Liver (tissue), 3 donors: ENCODE data around the gene ARHGEF1.

Experiments
- RAD21 ChIP-seq, 2 donors: IDR thresholded peaks; 2 replicates each; pipeline ENCODE4 v1.6.1; 2016; ENCODE audit warnings: antibody characterized with exemption in 2 of 2, mild to moderate bottlenecking in 2 of 2
- SP1 ChIP-seq: IDR thresholded peaks from 2 replicates; pipeline ENCODE4 v1.6.1; 2018; ENCODE audit warnings: antibody characterized with exemption, mild to moderate bottlenecking
- TAF1 ChIP-seq: conservative IDR thresholded peaks from 2 replicates; pipeline ENCODE4 v1.6.1; 2016; ENCODE audit warnings: antibody characterized with exemption, mild to moderate bottlenecking
- YY1 ChIP-seq: IDR thresholded peaks from 2 replicates; pipeline ENCODE4 v1.6.1; 2016; ENCODE audit warnings: antibody characterized with exemption, mild to moderate bottlenecking
- TF ChIP-seq, protein P1 (sequence below): fragments of 150-350 bp; IDR thresholded peaks from 2 replicates; pipeline ENCODE4 v1.5.1; 2017; ENCODE audit warnings: improper control_type of control experiment, low read depth, low read length; ENCODE audit not compliant: missing input control
- TF ChIP-seq, protein P2 (sequence below): IDR thresholded peaks from 2 replicates; pipeline ENCODE4 v1.6.1; 2016; ENCODE audit warnings: antibody characterized with exemption
- TF ChIP-seq, protein P3 (sequence below): IDR thresholded peaks from 2 replicates; pipeline ENCODE4 v1.6.1; 2016; ENCODE audit warnings: antibody characterized with exemption
- TF ChIP-seq, protein P4 (sequence below): IDR thresholded peaks from 2 replicates; pipeline ENCODE4 v1.6.1; 2016; ENCODE audit warnings: antibody characterized with exemption
- donor health status: healthy.
- donor health status: healthy.

DNA sequence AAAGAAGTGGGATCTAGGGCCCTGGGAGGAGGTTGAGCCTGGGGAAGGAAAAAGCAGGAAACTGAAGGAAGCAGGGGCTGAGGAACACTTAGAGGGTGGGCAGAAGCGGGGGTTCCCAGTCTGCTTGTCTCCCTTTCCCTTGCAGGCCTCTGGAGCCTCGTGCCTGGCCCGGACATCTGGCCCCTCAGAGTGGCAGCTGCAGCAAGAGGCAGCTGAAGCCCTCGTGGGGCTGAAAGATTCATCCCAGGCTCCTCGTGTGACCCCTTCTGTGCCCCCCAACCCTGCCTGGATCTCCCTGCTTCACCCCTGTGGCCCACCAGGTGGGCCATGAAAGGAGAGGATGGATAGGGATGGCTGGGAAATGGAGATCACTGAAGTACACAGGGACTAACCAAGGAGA is 32.6 kb upstream of the ARHGEF1 start:
- TF ChIP-seq, protein P1, sequence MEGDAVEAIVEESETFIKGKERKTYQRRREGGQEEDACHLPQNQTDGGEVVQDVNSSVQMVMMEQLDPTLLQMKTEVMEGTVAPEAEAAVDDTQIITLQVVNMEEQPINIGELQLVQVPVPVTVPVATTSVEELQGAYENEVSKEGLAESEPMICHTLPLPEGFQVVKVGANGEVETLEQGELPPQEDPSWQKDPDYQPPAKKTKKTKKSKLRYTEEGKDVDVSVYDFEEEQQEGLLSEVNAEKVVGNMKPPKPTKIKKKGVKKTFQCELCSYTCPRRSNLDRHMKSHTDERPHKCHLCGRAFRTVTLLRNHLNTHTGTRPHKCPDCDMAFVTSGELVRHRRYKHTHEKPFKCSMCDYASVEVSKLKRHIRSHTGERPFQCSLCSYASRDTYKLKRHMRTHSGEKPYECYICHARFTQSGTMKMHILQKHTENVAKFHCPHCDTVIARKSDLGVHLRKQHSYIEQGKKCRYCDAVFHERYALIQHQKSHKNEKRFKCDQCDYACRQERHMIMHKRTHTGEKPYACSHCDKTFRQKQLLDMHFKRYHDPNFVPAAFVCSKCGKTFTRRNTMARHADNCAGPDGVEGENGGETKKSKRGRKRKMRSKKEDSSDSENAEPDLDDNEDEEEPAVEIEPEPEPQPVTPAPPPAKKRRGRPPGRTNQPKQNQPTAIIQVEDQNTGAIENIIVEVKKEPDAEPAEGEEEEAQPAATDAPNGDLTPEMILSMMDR = no peak
- TF ChIP-seq, protein P2, sequence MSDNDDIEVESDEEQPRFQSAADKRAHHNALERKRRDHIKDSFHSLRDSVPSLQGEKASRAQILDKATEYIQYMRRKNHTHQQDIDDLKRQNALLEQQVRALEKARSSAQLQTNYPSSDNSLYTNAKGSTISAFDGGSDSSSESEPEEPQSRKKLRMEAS = no peak
- TF ChIP-seq SP1 (no peak), YY1 (no peak), TAF1 (no peak), RAD21 (IDR thresholded peaks at IDR 0.05) (no peak)
- TF ChIP-seq, protein P3, sequence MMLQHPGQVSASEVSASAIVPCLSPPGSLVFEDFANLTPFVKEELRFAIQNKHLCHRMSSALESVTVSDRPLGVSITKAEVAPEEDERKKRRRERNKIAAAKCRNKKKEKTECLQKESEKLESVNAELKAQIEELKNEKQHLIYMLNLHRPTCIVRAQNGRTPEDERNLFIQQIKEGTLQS = no peak
- TF ChIP-seq, protein P4, sequence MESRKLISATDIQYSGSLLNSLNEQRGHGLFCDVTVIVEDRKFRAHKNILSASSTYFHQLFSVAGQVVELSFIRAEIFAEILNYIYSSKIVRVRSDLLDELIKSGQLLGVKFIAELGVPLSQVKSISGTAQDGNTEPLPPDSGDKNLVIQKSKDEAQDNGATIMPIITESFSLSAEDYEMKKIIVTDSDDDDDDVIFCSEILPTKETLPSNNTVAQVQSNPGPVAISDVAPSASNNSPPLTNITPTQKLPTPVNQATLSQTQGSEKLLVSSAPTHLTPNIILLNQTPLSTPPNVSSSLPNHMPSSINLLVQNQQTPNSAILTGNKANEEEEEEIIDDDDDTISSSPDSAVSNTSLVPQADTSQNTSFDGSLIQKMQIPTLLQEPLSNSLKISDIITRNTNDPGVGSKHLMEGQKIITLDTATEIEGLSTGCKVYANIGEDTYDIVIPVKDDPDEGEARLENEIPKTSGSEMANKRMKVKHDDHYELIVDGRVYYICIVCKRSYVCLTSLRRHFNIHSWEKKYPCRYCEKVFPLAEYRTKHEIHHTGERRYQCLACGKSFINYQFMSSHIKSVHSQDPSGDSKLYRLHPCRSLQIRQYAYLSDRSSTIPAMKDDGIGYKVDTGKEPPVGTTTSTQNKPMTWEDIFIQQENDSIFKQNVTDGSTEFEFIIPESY = no peak
